Adrenal gland (tissue), 5 donors: ENCODE data around the gene ASB2.

Experiments
- POLR2A ChIP-seq, 2 donors: fragments of 450-650 bp; IDR thresholded peaks; one replicate each; pipeline ENCODE4 v1.6.1; 2017; ENCODE audit warnings: antibody characterized with exemption in 2 of 2, mild to moderate bottlenecking in 2 of 2, moderate library complexity in 1 of 2
- TF ChIP-seq, protein P1 (sequence below), 6 experiments: fragments of 450-650 bp in 4 of 6; fragments of 200-600 bp in 2 of 6; sonication (generic) in 1 of 6; IDR thresholded peaks; 1 replicate in 5 of 6; 2 replicates in 1 of 6; pipeline versions ENCODE4 v1.5.1 to v1.8.0; 2016 to 2021; ENCODE audit warnings: antibody characterized with exemption in 6 of 6, mild to moderate bottlenecking in 2 of 6, moderate library complexity in 1 of 6
- donor health status: DM: no; HTN: no; CAD: no.

DNA sequence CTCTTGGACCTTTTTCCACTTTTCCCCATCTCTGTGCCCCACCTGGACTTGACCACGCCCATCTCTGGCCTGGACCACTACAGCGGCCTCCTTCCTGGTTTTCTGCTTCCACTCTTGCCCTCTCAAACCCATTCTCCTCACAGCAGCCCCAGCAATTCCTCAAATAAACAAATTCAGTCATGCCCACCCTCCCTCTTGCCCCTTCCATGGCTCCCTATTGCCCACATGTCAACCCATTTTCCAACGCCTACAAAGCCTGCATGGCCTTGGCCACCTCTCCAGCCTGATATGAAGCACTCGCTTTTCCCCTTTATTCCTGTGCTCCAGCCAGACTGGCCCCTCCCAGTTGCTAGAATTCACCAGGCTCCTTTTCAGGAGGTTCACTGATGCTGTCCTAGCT lies 43.9 kb upstream of the ASB2 start:
- TF ChIP-seq, protein P1, sequence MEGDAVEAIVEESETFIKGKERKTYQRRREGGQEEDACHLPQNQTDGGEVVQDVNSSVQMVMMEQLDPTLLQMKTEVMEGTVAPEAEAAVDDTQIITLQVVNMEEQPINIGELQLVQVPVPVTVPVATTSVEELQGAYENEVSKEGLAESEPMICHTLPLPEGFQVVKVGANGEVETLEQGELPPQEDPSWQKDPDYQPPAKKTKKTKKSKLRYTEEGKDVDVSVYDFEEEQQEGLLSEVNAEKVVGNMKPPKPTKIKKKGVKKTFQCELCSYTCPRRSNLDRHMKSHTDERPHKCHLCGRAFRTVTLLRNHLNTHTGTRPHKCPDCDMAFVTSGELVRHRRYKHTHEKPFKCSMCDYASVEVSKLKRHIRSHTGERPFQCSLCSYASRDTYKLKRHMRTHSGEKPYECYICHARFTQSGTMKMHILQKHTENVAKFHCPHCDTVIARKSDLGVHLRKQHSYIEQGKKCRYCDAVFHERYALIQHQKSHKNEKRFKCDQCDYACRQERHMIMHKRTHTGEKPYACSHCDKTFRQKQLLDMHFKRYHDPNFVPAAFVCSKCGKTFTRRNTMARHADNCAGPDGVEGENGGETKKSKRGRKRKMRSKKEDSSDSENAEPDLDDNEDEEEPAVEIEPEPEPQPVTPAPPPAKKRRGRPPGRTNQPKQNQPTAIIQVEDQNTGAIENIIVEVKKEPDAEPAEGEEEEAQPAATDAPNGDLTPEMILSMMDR (IDR thresholded peaks at IDR 0.05): no peak
- no peak for TF ChIP-seq POLR2A (IDR thresholded peaks at IDR 0.05)
